Fibroblast of the aortic adventitia (primary cell): Measurements from ENCODE around the gene SEZ6L. TPM values are rescaled to one million over a fixed set of nuclear protein-coding genes. Genes with fewer than 3 reads are reported as not detected.
A peak's percentile ranks its signal among the peaks of the same experiment; 100 is the strongest.

Experiments used
- DNase-seq: peaks from one replicate; pipeline ENCODE4 v3.0.0-alpha.2; 2010; ENCODE audit warnings: low read depth
- H3K4me3 ChIP-seq: 2 replicates; pipeline ENCODE4 v1.5.1; 2011; ENCODE audit warnings: low read depth, mild to moderate bottlenecking, control low read depth, low read length, moderate library complexity
- total RNA-seq: library from RNA; depleted of rRNA; stranded (reverse); fragments of >200 nt; gene quantifications from 2 replicates; pipeline ENCODE4 v1.2.3, GENCODE V29; 2012; ENCODE audit warnings: low replicate concordance
- TF ChIP-seq, protein P1 (sequence below): IDR thresholded peaks from 2 replicates; pipeline ENCODE4 v1.5.1; 2011; ENCODE audit warnings: mild to moderate bottlenecking, low read length, control low read depth, inconsistent platforms; ENCODE audit not compliant: insufficient read depth

SEZ6L gene
- total RNA-seq, 1 donor = under 0.01 TPM

DNA sequence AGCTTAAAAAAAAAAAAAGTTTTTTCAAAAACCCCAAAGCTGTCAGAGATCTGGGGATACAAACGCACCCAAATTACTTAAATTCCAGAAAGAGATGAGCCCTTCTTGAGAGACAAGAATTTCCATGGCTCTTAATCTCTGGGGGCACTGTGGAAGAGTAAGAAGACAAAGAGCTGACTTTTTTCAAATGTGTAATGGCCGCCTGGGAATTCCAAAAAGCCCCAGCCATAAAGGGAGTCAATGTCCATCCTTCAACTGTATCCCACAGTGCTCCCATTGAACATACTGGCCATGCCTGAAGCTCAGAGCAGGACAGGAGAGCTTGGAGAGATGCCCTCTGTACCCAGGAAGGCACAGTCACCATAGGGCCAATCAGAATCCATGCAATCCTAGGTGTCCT, 222.4 kb downstream of the SEZ6L start:
- TF ChIP-seq, protein P1, sequence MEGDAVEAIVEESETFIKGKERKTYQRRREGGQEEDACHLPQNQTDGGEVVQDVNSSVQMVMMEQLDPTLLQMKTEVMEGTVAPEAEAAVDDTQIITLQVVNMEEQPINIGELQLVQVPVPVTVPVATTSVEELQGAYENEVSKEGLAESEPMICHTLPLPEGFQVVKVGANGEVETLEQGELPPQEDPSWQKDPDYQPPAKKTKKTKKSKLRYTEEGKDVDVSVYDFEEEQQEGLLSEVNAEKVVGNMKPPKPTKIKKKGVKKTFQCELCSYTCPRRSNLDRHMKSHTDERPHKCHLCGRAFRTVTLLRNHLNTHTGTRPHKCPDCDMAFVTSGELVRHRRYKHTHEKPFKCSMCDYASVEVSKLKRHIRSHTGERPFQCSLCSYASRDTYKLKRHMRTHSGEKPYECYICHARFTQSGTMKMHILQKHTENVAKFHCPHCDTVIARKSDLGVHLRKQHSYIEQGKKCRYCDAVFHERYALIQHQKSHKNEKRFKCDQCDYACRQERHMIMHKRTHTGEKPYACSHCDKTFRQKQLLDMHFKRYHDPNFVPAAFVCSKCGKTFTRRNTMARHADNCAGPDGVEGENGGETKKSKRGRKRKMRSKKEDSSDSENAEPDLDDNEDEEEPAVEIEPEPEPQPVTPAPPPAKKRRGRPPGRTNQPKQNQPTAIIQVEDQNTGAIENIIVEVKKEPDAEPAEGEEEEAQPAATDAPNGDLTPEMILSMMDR = no peak
- no peak overlapping the region for H3K4me3 ChIP-seq
- DNase-seq = no peak

DNA sequence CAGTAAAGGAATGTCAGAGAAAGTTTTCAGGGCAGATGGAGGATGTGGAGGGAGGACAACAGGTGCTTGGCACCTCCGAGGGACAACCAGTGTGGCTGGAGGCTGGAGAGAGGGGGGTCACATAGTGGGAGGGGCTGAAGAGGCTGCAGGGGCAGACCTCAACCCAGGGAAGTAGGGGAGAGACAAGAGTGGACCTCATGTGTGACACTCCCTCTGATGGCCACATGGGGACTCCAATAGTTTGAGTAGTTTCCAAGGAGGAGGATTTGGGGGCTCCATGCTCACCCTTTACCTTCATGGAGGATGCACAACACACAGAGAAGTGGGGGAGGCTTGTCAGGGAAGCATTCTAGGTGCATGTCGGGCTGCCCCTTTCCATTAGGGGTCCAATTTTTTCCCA, 224.7 kb downstream of the SEZ6L start:
- H3K4me3 ChIP-seq = no peak overlapping the region
- TF ChIP-seq, protein P1 = peak; percentile 1
- no peak for DNase-seq

DNA sequence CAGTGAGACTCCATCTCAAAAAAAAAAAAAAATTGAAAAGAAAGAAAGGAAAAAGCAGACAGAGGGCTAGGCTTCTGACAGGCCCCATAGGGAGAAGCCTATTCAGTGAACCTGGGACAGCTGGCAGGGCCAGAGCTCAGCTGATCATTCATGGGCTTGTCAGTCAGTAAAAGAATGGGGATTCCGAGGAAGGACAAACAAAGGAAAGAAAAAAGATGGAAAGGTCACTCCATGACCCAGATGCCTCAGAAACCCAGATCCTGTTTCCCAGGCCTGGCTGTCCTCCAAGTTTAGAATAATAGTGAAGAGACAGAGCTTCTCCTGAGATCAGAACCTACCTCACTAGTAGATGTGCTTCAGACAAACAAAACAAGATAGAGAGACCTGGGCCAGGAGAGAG, 225.5 kb downstream of the SEZ6L start:
- H3K4me3 ChIP-seq = no peak overlapping the region
- DNase-seq = no peak
- TF ChIP-seq, protein P1 = no peak

DNA sequence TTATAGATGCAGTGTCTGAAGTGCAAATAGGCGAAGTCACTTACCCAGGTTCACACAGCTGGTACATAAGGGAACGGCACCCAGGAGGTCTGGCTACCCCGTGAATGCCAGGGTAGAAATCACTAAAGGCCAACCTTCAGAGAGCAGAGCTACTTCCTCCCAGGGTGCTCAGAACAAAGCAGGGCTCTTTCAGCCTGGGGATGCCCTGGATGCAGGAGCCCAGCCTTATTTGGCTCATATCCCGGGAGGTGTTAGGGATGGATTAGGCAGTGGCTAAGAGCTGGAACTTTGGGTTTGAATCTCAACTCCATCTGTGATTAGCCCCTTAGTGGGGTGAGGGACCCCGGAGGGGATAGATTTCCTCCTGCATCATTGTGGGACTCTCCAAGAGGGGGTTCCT, 226.7 kb downstream of the SEZ6L start:
- TF ChIP-seq, protein P1 = no peak
- no peak for DNase-seq
- no peak overlapping the region for H3K4me3 ChIP-seq

DNA sequence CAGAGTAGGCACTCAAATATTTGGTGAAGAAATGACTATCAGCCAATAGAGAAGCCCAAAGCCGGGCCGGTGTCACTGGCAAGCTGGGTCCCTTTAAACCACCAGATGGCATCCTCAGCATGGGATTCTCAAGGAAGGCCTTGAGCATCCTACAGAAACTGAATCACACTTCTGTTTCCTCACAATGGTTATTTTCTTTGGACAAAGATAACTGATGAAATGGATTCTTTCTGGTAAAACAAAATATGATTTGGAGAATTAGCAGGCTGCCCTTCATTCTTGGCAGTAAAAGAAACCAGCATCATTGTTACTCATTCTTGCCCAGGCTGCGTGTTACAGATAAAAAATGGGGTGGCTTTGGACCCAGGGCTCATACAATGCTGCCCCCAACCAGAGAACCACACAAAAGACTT, 229.5 kb downstream of the SEZ6L start:
- TF ChIP-seq, protein P1 = peak; percentile 87
- peak; percentile 93 for DNase-seq
- no peak overlapping the region for H3K4me3 ChIP-seq

DNA sequence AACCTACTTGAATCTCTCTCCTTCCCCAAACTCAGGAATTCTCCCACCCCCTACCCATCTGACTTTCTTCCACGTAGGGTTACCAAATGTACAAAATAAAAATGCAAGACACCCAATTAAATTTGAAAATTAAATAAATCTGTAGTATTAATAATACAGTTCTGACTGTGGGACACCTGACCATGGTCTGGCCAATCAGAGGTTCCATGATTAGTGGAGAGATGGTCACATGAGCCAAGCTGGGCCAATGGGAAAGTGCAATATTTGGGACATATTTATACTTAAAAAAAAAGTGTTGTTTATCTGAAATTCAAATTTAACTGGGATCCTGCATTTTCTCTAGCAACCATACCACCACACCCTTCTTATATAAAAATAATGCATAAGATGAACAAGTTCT, 230.0 kb downstream of the SEZ6L start:
- TF ChIP-seq, protein P1 = no peak
- DNase-seq = peak; percentile 42
- no peak overlapping the region for H3K4me3 ChIP-seq

DNA sequence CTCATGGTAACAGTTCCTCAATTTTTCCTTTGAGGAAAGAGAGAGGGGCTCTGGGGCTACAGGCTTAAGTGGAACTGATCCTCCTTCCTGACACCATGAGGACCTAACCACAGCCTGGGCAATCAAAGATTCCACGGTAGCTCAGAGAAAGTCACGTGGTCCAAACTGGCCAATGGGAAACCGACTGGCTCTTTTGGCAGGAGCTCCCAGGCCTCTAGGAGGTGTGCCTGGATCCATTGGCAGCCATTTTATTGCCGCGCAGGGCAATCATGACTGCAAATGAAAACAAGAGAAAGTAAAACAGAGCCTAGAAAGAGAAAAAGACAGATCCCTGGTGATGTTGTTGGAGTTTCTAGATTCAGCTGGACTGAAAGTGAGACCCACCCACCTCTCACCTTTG, 232.5 kb downstream of the SEZ6L start:
- TF ChIP-seq, protein P1 = no peak
- H3K4me3 ChIP-seq = no peak overlapping the region
- DNase-seq = no peak
